Stimulated activated CD8-positive, alpha-beta memory T cell treated with anti-CD3 and anti-CD28 coated beads, Interleukin-7, amount 100 ng/mL, for 24 hours (primary cell): ENCODE measurements around the gene TRNT1.
A peak's percentile ranks its signal among the peaks of the same experiment; 100 is the strongest.

ENCODE experiments used
- DNase-seq: peaks from one replicate; pipeline ENCODE4 v3.0.0-alpha.2; 2020; ENCODE audit warnings: low read depth

Gene TRNT1

GRCh38 chr3:3178498-3179328 lies 52.0 kb downstream of the TRNT1 start:
- DNase-seq: no peak

DNA sequence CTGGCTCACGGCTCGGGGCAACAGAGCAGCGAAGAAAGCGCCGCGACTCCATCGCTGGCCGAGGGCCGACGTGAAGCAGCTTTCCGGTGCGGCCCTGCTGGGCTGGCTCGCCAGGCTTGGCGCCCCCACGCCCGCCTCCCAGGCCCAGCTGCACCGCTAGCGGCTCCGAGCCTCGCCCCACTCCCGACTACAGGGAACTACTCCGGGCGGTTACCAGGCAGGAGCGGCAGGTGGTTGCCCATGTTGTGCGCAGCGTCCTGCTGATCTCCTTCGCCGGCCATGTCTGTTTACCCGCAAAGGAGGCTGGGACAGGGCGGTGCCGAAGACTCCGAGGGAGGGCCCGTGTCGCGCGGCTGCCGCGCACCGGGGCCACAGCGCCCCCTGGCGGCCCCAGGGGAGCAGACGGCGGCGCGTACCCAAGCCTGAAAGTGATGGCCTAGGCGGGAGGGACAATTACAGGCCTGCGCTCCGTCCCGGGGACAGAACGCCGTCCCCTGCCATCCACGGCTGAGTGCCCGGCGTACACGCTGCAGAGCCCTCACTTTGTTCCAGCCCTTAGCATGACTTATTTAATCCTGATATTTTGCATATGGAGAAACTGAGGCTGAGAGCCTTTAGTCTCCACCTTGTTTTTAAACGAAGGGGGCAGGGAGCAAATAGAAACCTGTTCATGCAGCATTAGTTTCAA lies 52.8 kb downstream of the TRNT1 start, which contains the start of gene CRBN:
CRBN (minus strand) TSS at position 285 of the 688 bp plus-strand sequence; CDS start at position 281, 4 bp downstream.
- DNase-seq: peak; percentile 80

GRCh38 chr3:3180456-3180855 lies 53.7 kb downstream of the TRNT1 start:
- no peak for DNase-seq

DNA sequence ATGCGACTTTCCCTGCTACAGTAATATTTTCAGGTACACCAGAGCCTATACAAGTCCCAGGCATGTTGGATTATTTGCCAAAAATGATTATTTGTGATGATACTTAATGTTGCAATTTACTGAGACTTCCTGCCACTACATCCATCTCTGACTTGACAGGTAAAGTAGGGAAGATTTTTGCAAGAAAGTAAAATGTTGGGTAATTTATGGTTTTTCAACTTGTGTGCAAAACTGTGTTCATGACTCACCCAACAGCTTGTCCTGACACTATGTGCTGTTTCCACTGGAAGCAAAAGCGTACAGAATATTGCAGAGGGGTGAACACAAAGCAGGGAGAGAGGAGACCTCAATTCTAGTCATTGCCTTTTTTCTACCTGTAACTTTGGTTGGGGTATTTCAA lies 58.1 kb downstream of the TRNT1 start:
- DNase-seq: no peak

DNA sequence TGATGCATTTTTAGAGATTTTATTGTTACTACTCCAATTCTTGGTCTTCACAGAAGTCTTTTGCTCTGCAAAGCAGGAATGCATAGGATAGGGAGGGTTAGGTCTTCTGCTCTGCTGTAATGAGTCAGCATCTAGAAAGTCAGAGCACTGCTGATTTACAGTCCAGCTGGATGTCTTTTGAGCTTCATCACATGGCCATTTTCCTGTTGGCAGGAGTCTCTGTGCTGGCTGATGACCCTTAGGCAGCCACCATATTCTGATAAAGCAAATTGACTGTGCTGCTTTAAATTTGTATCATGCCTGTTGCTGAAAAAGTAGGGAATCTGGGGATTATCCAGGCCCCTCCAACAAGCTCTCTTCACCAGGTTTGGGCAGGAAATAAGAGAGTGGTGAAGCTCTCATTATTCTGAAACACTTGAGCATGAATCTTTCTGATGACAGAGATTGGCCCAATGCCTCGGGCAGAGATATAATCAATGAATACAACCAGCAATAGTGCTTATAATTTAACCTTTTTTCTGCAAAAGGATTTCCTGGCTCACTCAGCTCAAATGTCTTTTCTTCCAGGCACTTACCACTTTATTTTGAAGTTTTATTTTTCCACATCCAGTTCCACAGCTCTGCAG lies 62.5 kb downstream of the TRNT1 start:
- no peak for DNase-seq

DNA sequence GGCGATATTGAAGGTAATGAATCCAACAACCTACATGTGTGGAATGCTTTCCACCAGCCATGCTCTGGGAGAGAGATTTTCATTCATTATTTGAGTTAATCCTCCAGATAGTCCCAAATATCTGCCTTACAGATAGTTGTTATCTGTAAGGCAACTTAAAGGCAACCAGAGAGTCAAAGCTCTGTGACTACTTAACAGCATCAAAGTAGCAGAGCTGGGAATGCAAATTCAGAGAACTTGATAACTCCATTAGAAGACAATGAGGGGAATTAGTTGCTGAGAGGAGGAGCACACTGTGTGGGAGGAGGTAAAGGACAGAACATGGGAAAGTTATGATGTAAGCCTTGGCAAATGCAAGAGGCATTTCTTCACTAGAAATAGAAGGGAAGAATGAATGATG lies 63.2 kb downstream of the TRNT1 start:
- DNase-seq: no peak

DNA sequence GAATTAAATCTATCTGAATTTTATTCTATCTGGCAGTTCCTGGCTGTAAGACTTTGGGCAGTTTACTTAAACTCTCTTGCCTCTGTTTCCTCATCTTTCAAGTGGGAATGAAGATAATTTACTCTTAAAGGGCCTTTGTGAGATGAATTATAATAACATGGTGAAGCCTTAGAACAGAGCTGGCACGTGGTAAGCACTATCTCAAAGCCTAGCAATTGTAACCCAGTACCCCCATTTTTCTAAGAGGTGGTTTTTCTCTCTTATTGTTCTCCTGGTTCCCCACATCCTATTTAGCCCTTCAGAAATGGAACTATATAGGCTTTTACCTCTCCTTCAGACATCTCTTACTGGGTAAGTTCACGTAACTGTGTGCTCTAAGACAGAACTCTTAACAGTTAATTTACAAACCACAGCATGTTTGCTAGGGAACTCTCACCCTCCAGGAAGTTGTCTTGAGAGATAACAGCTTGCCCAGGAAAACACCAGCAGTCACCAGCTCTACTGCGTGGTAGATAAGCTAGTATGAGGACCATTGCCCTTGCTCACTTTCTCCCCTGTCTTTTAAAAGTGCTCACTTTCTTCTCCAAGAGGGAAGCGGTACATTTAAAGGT lies 65.0 kb downstream of the TRNT1 start:
- DNase-seq: no peak

GRCh38 chr3:3192286-3192675 lies 65.5 kb downstream of the TRNT1 start:
- DNase-seq: no peak

GRCh38 chr3:3194861-3195260 lies 68.1 kb downstream of the TRNT1 start:
- no peak for DNase-seq

GRCh38 chr3:3196148-3196861 lies 69.6 kb downstream of the TRNT1 start:
- DNase-seq: no peak
